ENCODE measurements around the gene PRAMEF33. TPM values are rescaled to one million over a fixed set of nuclear protein-coding genes. Genes with fewer than 3 reads are reported as not detected.
"Not testable (repeated sequence)": the region's sequence is repeated elsewhere in the genome, so short reads cannot be mapped to it uniquely, and the experiment has no call there.

The PRAMEF33 gene, protein sequence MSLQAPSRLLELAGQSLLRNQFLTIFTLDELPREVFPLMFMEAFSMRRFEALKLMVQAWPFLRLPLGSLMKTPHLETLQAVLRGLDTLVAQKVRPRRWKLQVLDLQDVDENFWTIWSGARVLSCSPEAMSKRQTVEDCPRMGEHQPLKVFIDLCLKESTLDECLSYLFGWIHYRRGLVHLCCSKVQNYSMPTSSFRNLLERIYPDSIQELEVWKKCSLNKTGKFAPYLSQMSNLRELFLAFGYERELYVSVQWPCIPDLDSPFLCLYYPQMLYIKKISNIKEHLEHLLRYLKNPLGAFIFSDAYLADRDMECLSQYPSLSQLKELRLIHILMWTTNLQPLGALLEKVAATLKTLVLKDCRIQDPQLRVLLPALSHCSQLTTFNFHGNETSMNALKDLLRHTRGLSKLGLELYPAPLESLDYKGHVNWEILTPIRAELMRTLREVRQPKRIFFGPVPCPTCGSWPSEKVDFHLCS
- total RNA-seq = not detected in 2 replicates

DNA sequence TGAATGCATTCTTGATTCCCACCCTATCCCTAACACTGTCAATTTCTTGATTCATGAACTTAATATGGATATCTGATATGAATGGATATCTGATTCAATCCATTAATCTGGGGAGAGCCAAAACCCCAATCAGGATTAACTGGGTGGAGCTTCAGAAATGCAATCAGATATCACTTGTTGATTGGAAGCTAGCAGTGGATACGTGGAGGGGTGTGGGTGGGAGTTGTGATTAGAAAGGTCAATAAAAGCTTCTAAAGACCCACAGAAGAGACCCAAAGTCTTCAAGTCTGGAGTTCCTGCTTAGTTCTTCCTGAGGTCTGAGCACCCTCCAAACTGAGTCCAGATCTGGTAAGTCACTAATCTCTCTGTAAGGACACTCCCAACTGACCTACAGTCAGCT is at the start of gene PRAMEF33:
Gene PRAMEF33, plus strand, starts transcription at position 301 of the 400 bp plus-strand sequence. CDS start 2,416 bp downstream, outside the sequence.
- not testable (repeated sequence) for DNase-seq (ENCODE audit: low read depth)

DNA sequence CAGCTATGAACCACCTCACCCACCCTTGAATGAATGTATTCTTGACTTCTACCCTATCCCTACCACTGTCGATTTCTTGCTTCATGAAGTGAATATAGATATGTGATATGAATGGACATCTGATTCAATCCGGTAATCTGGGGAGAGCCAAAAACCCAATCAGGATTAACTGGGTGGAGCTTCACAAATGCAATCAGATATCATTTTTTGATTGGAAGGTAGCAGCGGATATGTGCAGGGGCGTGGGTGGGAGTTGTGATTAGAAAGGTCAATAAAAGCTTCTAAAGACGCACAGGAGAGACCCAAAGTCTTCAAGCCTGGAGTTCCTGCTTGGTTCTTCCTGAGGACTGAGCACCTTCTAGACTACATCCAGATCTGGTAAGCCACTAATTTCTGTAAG is 49.4 kb upstream of the PRAMEF33 start, which contains the start of gene PRAMEF5:
Gene PRAMEF5, plus strand, starts transcription at position 301 of the 400 bp plus-strand sequence. CDS start 5,071 bp downstream, outside the sequence.
- DNase-seq (ENCODE audit: low read depth) = not testable (repeated sequence)

DNA sequence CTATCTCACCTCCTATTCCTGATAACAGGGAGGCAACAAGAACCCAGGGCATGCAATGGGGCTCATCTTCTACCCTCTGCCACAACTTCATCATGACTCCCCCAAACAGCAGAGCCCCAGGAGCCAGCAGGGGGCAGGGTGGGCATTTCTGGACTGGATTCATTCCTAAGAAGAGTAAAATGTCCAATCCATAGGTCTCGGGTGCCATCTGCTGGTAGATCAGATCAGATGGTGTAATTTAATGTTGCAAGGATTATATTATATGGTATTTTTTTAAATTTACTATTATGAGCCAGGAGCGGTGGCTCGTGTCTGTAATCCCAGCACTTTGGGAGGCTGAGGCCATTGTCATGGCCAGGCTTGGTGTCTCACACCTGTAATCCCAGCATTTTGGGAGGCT is 38.2 kb upstream of the PRAMEF33 start:
- not testable (repeated sequence) for DNase-seq (ENCODE audit: low read depth)

DNA sequence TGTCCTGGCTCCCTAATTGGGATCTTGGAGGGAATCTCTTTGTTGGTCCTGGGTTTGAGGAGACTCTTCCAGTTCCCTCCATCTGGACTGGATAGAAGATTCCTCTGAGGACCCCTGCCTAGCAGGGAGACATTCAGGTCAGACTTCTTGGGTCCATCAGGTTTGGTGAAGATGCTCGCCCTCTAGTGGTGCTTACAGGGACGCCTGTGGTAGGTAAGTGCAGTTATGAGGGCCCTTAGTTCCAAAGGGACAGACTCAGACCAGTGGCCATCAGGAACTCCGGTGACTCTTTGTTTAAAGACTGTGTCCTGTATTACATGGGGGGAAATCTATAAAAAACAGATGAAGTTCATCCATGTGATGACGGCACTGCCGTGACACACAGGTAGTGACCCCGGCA is 26.3 kb upstream of the PRAMEF33 start:
- not testable (repeated sequence) for DNase-seq (ENCODE audit: low read depth)

DNA sequence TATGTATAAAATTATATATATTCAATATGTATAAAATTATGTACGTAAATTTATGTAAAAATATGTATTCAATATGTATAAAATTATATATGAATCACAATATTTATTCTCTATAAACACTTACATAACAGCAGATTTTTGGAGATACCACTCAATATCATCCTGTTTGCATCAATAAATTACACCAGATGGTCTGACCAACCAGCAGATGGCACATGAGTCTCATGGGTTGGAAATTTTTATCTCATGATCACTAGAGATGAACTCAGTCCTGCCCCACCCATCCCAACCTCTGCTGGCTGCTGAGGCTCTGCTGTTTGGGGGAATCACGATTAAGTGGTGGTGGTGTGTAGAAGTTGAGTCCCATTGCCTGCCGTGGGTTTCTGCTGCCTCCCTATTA is 23.7 kb upstream of the PRAMEF33 start:
- DNase-seq (ENCODE audit: low read depth) = not testable (repeated sequence)

DNA sequence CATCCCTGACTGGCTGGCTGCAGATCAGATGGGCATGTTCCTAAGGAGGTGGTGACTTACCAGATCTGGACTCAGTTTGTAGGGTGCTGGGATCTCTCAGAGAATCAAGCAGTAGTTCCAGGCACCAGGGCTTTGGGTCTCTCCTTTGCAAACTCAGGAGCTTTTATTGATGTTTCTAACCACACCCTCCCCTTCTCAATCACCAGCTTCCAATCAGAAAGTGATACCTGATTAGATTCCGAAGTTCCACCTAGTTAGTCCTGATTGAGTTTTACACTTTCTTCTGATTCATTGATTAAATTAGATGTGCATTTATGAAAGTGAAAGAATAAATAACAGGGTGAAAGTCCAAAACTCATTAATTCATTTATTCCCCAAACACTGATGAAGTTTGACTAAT is 18.3 kb upstream of the PRAMEF33 start, which contains the start of gene PRAMEF8:
Gene PRAMEF8, minus strand, starts transcription at position 101 of the 400 bp plus-strand sequence. CDS start 1,046 bp downstream, outside the sequence.
- not testable (repeated sequence) for DNase-seq (ENCODE audit: low read depth)

DNA sequence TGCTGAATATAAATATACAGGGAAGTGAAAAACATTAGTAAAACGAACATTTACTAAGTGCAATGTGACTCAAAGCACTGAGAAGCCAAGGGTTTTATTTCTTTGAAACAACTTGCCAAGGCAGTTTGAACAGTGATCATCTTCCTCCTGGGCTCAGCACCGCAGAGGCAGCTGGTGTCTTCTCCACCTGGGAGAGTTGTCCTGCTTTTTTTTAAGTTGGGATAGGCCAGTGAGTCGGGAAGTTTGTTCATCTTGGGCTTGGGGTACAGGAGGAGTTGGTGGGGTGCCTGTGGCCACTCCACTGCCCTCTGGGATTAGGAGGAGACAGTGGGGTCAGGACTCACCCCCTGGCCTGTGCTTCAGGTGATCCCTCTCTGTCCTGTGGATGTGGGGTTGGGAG is 14.3 kb upstream of the PRAMEF33 start:
- DNase-seq (ENCODE audit: low read depth) = not testable (repeated sequence)

DNA sequence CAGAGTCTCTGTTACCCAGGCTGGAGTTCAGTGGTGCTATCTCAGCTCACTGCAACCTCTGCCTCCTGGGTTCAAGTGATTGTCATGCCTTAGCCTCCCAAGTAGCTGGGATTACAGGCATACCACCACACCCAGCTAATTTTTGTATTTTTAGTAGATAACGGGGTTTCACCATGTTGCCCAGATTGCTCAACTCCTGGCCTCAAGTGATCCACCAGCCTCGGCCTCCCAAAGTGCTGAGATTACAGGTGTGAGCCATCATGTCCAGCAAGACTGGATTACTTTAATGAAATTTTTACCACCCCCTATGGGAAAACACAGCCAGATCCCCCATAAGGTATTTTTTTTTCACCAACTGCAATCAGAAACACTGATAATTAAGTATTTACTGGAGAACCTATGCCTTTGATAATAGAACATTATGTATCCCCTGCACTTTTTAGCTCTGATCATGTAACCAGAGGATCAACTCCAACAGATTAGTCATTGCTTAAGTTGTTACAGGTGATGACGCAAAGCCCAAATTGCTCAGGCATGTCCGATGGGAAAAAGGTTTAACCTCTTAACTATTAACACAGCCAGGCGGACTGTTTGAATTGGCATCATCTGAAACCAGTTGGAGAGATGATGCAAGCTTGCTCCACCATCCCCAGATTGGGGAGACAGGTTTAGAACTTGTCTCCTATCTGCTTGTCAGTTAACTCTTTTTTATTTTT is 6.0 kb upstream of the PRAMEF33 start:
- DNase-seq (ENCODE audit: low read depth) = not testable (repeated sequence)

DNA sequence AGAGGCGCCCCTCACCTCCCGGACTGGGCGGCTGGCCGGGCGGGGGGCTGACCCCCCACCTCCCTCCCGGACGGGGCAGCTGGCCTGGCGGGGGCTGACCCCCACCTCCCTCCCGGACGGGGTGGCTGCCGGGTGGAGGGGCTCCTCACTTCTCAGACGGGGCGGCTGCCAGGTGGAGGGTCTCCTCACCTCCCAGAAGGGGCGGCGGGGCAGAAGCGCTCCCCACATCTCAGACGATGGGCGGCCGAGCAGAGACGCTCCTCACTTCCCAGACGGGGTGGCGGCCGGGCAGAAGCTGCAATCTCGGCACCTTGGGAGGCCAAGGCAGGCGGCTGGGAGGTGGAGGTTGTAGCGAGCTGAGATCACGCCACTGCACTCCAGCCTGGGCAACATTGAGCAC is 4.6 kb upstream of the PRAMEF33 start:
- not testable (repeated sequence) for DNase-seq (ENCODE audit: low read depth)

DNA sequence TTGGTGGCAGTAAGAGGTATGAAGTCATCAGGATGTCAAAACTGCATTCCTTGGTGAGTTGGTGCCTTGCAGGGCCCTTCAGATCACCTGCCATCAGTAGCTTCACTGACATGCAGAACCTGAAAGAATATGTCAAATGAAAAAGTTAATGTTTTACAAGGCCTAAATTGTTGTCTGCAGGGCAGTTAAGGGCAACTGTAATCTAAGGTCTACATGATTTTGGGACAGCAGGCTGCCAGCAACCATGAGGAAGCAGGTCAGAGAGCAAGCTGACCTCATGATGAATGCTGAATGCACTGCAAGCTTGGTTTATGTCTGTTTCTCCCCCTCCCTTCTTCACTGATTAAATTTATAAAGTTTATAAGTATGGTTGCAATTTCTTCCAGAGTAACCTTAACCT is 1.1 kb upstream of the PRAMEF33 start:
- DNase-seq (ENCODE audit: low read depth) = not testable (repeated sequence)

DNA sequence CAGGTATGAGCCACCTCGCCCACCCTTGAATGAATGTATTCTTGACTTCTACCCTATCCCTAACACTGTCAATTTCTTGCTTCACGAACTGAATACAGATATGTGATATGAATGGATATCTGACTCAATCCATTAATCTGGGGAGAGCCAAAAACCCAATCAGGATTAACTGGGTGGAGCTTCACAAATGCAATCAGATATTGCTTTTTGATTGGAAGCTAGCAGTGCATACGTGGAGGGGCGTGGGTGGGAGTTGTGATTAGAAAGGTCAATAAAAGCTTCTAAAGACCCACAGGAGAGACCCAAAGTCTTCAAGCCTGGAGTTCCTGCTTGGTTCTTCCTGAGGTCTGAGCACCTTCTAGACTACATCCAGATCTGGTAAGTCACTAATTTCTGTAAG is 11.9 kb downstream of the PRAMEF33 start, which contains the start of gene PRAMEF15:
Gene PRAMEF15, plus strand, starts transcription at position 301 of the 400 bp plus-strand sequence. CDS start 2,827 bp downstream, outside the sequence.
- not testable (repeated sequence) for DNase-seq (ENCODE audit: low read depth)

DNA sequence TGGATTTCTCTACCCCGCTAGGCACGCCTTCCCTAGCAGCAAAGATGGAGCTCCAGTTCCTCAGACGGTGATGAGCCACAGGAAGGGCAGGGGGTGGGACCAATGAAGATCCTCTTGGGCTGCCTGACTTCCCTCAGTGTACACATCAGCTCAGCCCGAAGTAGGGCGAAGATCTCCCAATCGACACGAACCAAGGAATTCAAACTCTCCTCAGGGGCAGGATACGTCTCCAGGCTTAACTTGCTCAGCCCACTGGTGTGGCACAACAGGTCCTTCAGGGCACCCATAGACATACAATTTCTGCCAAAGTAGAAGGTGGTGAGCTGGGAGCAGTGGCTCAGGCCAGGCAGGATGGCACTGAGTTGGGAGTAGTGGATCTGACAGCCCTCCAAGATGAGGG is 39.2 kb downstream of the PRAMEF33 start:
- not testable (repeated sequence) for DNase-seq (ENCODE audit: low read depth)

DNA sequence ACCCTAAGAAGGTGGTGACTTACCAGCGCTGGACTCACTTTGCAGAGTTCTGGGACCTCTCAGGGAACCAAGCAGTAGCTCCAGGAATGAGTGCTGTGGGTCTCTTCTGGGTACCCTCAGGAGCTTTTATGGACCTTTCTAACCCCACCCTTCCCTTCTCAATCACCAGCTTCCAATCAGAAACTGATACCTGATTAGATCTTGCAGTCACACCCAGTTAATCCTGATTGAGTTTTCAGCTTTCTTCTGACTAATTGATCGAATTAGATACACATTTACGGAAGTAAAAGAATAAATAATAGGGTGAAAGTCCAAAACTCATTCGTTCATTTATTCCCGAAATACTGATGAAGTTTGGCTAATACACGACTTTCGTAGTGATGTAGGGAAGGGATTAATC is 43.7 kb downstream of the PRAMEF33 start, which contains the start of gene PRAMEF14:
Gene PRAMEF14, minus strand, starts transcription at position 101 of the 400 bp plus-strand sequence. CDS start 1,820 bp downstream, outside the sequence.
- DNase-seq (ENCODE audit: low read depth) = not testable (repeated sequence)

DNA sequence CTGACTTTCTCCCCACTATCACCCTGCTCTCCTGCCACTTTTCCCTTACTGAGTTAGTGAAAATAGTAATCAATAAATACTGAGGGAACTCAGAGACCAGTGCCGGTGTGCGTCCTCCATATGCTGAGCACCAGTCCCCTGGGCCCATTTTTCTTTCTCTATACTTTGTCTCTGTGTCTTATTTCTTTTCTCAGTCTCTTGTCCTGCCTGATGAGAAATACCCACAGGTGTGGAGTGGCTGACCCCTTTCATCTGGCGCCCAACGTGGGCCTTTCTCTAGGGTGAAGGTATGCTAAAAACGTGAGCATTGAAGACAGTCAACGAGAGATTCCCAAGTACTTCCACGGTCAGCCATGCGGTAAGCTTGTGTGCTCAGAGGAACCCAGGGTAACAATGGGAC is 50.1 kb downstream of the PRAMEF33 start:
- DNase-seq (ENCODE audit: low read depth) = not testable (repeated sequence)

DNA sequence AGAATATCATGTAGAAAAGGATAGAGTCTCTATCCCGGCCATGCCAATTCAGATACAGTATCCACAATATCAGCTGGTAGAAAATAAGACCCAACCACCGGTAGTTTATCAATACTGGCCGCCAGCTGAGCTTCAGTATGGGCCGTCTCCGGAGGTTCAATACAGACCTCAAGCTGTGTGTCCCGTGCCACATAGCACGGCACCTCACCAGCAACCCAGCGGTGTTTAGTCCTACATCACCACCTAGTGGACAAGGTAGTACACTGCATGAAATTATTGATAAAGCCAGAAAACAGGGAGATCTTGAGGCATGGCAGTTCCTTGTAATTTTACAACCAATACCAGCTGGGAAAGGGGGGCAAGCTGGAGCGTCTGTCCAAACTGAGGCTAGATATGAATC is 51.1 kb downstream of the PRAMEF33 start:
- DNase-seq (ENCODE audit: low read depth) = not testable (repeated sequence)

DNA sequence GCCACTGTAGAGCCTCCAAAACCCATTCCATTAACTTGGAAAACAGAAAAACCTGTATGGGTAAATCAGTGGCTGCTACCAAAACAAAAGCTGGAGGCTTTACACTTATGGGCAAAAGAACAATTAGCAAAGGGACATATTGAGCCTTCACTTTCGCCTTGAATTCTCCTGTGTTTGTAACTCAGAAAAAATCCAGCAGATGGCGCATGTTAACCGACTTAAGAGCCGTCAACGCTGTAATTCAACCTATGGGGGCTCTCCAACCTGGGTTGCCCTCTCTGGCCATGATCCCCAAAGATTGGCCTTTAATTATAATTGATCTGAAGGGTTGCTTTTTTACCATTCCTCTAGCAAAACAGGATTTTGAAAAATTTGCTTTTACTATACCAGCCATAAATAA is 53.4 kb downstream of the PRAMEF33 start:
- DNase-seq (ENCODE audit: low read depth) = peak; percentile 26

Other genes starting within 250 kb of the PRAMEF33 start
- not detected in 2 replicates for gene PRAMEF27, start 247.0 kb upstream of the PRAMEF33 start, total RNA-seq
- gene HNRNPCL3, start 242.8 kb upstream of the PRAMEF33 start, total RNA-seq = not detected in 2 replicates
- gene PRAMEF25, start 232.8 kb upstream of the PRAMEF33 start, total RNA-seq = not detected in 2 replicates
- gene HNRNPCL2, start 186.7 kb upstream of the PRAMEF33 start, total RNA-seq = not detected in 2 replicates
- not detected in 2 replicates for gene PRAMEF26, start 147.5 kb upstream of the PRAMEF33 start, total RNA-seq
- not detected in 2 replicates for gene HNRNPCL4, start 137.9 kb upstream of the PRAMEF33 start, total RNA-seq
- gene PRAMEF9, start 131.7 kb upstream of the PRAMEF33 start, total RNA-seq = not detected in 2 replicates
- gene PRAMEF13, start 102.1 kb upstream of the PRAMEF33 start, total RNA-seq = not detected in 2 replicates
- not detected in 2 replicates for gene PRAMEF18, start 77.4 kb upstream of the PRAMEF33 start, total RNA-seq
- not detected in 2 replicates for gene PRAMEF5, start 49.3 kb upstream of the PRAMEF33 start, total RNA-seq
- gene PRAMEF8, start 18.4 kb upstream of the PRAMEF33 start, total RNA-seq = not detected in 2 replicates
- gene PRAMEF15, start 12.0 kb downstream of the PRAMEF33 start, total RNA-seq = not detected in 2 replicates
- not detected in 2 replicates for gene PRAMEF14, start 43.6 kb downstream of the PRAMEF33 start, total RNA-seq
- gene PRAMEF19, start 68.4 kb downstream of the PRAMEF33 start, total RNA-seq = not detected in 2 replicates
- not detected in 2 replicates for gene PRAMEF17, start 86.1 kb downstream of the PRAMEF33 start, total RNA-seq
- not detected in 2 replicates for gene PRAMEF20, start 106.9 kb downstream of the PRAMEF33 start, total RNA-seq
- not detected in 2 replicates for gene LRRC38, start 210.5 kb downstream of the PRAMEF33 start, total RNA-seq

Data from renal cortical epithelial cell (primary cell).